Vein endothelial cell (primary cell): Measurements from ENCODE around the gene PEA15. TPM values are rescaled to one million over a fixed set of nuclear protein-coding genes. Genes with fewer than 3 reads are reported as not detected.

Experiments used
- total RNA-seq: library from RNA; depleted of rRNA; stranded (reverse); fragments of >200 nt; gene quantifications from 2 replicates; pipeline ENCODE4 v1.2.3, GENCODE V29; 2012

The PEA15 gene, protein sequence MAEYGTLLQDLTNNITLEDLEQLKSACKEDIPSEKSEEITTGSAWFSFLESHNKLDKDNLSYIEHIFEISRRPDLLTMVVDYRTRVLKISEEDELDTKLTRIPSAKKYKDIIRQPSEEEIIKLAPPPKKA
- 198 and 211 TPM in 2 replicates for total RNA-seq

DNA sequence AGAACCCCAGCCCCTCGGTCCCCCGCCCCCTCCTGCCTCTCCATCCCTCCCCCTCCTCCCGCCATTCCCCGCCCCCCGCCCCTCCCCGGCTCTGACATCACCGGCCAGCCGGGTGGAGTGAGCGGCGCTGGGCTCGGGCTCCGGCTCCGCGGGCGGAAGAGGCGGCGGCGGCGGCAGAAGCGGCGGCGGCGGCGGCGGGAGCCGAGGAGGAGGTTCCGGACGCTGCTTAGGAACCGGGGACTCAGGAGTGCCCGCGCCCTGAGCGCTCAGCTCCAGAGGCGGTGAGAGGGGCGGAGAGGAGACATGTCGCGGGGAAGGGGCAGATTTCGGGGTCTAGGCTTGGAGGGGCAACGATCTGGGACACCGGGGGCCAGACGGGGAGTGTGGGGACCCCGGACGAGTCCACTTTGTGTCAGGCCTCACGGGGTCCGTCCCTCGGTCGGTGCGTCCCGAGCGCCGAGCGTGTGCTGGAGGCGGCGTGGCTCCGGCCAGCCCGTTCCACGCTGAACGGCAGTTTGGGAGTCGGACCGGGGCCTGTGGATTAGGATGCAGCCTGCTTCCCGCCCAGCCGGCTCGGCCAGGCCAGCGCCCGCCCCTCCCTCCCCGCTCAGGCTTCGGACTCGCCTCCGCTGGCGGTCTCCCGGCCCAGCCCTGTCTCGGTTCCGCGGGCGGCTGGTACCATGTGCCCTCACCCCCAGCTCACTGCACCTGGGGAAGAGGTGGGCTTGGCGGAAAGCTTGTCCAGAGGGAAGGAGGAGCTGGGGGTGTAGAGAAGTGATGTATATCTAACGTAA, at the start of gene PEA15:
TSS of gene PEA15 (plus strand) at position 143 of the 794 bp plus-strand sequence. CDS start 6,161 bp downstream, outside the sequence.

DNA sequence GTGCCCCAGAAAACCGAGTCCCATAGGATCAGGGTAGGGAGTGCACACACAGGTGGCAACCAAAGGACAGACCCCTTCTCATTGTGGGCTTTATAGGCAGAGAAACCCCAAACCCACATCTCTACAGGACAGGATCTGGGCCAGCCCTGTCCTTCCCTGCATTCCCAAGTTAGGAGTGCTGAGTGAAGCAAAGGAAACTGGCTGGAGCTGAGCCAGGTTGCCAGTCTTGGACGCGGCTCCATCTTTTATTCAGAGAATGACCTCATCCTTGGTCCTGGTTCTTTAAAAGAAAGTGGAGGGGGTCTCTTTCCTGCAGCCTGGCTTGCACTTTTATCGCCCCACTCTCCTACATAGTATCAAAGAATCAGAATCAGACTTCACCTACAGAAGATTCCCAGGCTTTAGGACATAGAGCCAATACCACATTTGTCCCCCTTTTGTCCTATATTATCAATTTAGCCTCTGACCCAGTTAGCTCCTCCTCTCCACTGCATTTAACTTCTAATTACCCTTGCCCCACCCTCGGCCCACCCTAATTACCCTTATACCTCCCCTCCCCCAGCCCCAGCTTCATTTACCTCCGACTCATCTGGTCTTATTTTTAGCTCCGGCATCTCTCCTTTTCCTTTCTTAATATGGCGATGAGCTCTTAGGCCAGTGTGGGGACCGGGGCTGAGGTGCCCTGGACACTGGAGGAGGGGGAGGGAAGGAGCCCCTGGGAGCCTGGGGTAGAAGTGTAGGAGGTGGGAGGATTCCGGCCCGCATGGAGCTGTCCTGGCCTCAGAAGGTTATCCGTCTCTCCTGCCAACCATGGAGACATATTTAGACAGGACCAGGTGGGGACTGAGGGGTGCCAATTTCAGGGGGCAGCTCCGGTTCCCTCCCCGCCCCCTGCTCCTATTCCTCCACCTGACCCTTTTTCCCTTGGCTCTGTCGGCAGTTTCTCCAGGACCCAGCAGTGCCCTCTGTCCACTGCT, 15.2 kb upstream of the PEA15 start, which contains the start of gene CASQ1:
TSS of gene CASQ1 (plus strand) at position 927 of the 977 bp plus-strand sequence. CDS start 177 bp downstream, outside the sequence.

DNA sequence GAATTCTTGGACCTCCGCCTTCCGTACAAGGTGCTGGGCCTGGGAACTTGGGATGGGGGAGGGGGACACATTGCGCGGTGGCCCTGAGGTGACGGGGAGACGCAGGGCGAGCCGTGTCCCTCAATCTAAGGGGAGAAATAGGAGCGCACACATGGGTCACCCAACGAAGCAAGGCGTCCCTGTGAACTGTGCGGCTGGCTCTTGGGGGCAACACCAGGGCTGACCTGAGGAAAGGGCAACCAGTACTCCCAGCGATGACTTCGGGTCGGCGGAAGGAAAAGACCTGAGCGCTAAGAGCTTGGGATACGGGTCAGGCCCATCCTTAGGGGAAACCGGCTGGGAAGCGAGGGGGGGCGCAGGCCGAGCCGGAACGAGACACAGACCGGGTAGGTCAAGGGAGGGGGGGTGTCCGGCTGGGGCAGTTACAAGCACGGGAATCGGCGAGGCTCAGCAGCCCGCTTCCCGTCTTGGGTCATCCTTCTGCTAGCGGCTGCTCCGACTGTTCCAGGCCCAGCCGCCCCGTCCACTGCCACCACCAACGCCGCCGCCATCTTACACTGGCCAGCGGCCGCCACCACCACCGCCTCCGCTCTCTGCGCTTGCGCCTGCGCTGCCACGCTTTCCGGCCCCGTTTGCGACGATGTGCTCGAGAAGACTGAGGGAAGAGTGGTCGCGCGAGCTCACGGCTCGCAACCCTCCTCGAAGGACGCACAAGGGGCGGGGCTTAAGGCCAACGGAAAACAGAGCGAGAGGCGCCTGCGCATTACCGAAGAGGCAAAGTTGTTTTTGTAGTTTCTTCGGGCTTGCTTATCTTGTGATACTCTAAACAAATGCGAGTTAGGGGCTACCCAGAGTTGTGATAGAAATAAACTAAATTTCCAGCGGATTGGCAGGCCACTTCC, 57.0 kb downstream of the PEA15 start, which contains the start of gene DCAF8:
TSS of gene DCAF8 (minus strand) at position 657 of the 902 bp plus-strand sequence. CDS start 18,541 bp downstream, outside the sequence.

Other genes starting within 250 kb of the PEA15 start
- 4.6 and 5.6 TPM in 2 replicates for gene PIGM, start 173.4 kb upstream of the PEA15 start, total RNA-seq
- not detected in 2 replicates for gene KCNJ10, start 135.2 kb upstream of the PEA15 start, total RNA-seq
- gene KCNJ9, start 123.8 kb upstream of the PEA15 start, total RNA-seq = not detected in 2 replicates
- 7.6 and 7.8 TPM in 2 replicates for gene IGSF8, start 106.8 kb upstream of the PEA15 start, total RNA-seq
- not detected in 2 replicates for gene ATP1A2, start 89.6 kb upstream of the PEA15 start, total RNA-seq
- gene ATP1A4, start 53.8 kb upstream of the PEA15 start, total RNA-seq = not detected in 2 replicates
- not detected in 2 replicates for gene CASQ1, start 14.8 kb upstream of the PEA15 start, total RNA-seq
- 93.4 and 105 TPM in 2 replicates for gene DCAF8, start 57.2 kb downstream of the PEA15 start, total RNA-seq
- gene PEX19, start 79.7 kb downstream of the PEA15 start, total RNA-seq = 36.9 and 37.9 TPM in 2 replicates
- 213 and 223 TPM in 2 replicates for gene COPA, start 137.9 kb downstream of the PEA15 start, total RNA-seq
- 112 and 163 TPM in 2 replicates for gene NCSTN, start 138.0 kb downstream of the PEA15 start, total RNA-seq
- gene NHLH1, start 161.7 kb downstream of the PEA15 start, total RNA-seq = 0.19 and 0.33 TPM in 2 replicates
- gene VANGL2, start 195.2 kb downstream of the PEA15 start, total RNA-seq = not detected in 2 replicates